Lower lobe of right lung (tissue), 2 donors: ENCODE results near the gene CFAP46. TPM values are rescaled to one million over a fixed set of nuclear protein-coding genes. Genes with fewer than 3 reads are reported as not detected.

Experiments
- ATAC-seq, 2 donors: fragments of 200-7000 bp; cut with Tn5 transposase; one replicate each; pipeline ENCODE4 v1.9.1; 2020 to 2022; ENCODE audit warnings: mild to moderate bottlenecking in 2 of 2, moderate library complexity in 2 of 2
- DNase-seq: peaks from one replicate; pipeline ENCODE4 v3.0.0-alpha.2; 2020
- H3K27ac ChIP-seq: fragments of 200-600 bp; one replicate; pipeline ENCODE4 v1.8.0; 2022
- H3K27me3 ChIP-seq: fragments of 200-600 bp; one replicate; pipeline ENCODE4 v1.8.0; 2022; ENCODE audit warnings: low read depth
- H3K36me3 ChIP-seq: fragments of 200-600 bp; one replicate; pipeline ENCODE4 v1.8.0; 2022; ENCODE audit warnings: mild to moderate bottlenecking
- H3K4me1 ChIP-seq: fragments of 200-600 bp; one replicate; pipeline ENCODE4 v1.8.0; 2022
- H3K4me3 ChIP-seq: fragments of 200-600 bp; one replicate; pipeline ENCODE4 v1.8.0; 2022; ENCODE audit warnings: mild to moderate bottlenecking
- H3K9me3 ChIP-seq: fragments of 200-600 bp; one replicate; pipeline ENCODE4 v1.8.0; 2022
- CTCF ChIP-seq: fragments of 200-600 bp; IDR thresholded peaks from one replicate; pipeline ENCODE4 v1.8.0; 2022; ENCODE audit warnings: antibody characterized with exemption, mild to moderate bottlenecking
- intact Hi-C: fragments of 100-400 bp; cut with DNase I; formaldehyde crosslinking; loops from one replicate; pipeline ENCODE4 v1.11.0; 2022
- total RNA-seq: library from RNA; stranded (reverse); fragmentation: NEBNext Ultra II Directional; extraction: Animal tissue kit (Norgen Biotek cat#: 25700); gene quantifications from one replicate; pipeline ENCODE4 v1.2.1, GENCODE V29; 2021
- donor health status: DM: no; HTN: yes; CAD: no; lungs with severe emphysema.

The CFAP46 gene
- total RNA-seq, 1 donor from 2014 or later = 9.0 TPM

GRCh38 chr10:132939957-132940790, 2.2 kb downstream of the CFAP46 start:
- Histone ChIP-seq H3K36me3 (no peaks in the 10 kb centered on the region), H3K27ac (no peak overlapping the region), H3K27me3 (peaks cover 68% of the 10 kb centered on the region), H3K9me3 (no peaks in the 10 kb centered on the region), H3K4me1 (peaks cover 7% of the 10 kb centered on the region), H3K4me3 (no peak overlapping the region)
- intact Hi-C loops = no loop called here
- peak; percentile 74 for TF ChIP-seq CTCF
- ATAC-seq (peak; percentile 53 to 59), DNase-seq (peak; percentile 70)

- H3K4me3 ChIP-seq = no peak overlapping the region
- peaks cover 7% of the 10 kb centered on the region for H3K4me1 ChIP-seq
- H3K27ac ChIP-seq = no peak overlapping the region
- peaks cover 65% of the 10 kb centered on the region for H3K27me3 ChIP-seq
- no peaks in the 10 kb centered on the region for H3K9me3 ChIP-seq
- no peak for ATAC-seq
- intact Hi-C loops = no loop called here
- no peaks in the 10 kb centered on the region for H3K36me3 ChIP-seq
- peak; percentile 37 for DNase-seq
- no peak for TF ChIP-seq CTCF
Measured at GRCh38 chr10:132939378-132939955, 2.9 kb downstream of the CFAP46 start.

- intact Hi-C loops = no loop called here
- Histone ChIP-seq H3K27me3 (peaks cover 58% of the 10 kb centered on the region), H3K36me3 (no peaks in the 10 kb centered on the region), H3K4me1 (peaks cover 7% of the 10 kb centered on the region), H3K27ac (no peak overlapping the region), H3K4me3 (no peak overlapping the region), H3K9me3 (no peaks in the 10 kb centered on the region)
- peak; percentile 9 for TF ChIP-seq CTCF
- peak; percentile 39 for DNase-seq
- no peak for ATAC-seq
Measured at GRCh38 chr10:132938472-132939339, 3.7 kb downstream of the CFAP46 start.

GRCh38 chr10:132937861-132938260, 4.5 kb downstream of the CFAP46 start:
- no peak for TF ChIP-seq CTCF
- Histone ChIP-seq H3K4me3 (no peak overlapping the region), H3K27me3 (peaks cover 49% of the 10 kb centered on the region), H3K9me3 (no peaks in the 10 kb centered on the region), H3K4me1 (peaks cover 5% of the 10 kb centered on the region), H3K36me3 (no peaks in the 10 kb centered on the region), H3K27ac (no peak overlapping the region)
- intact Hi-C loops = no loop called here
- peak; percentile 42 for DNase-seq
- ATAC-seq = no peak

GRCh38 chr10:132934953-132935352, 7.4 kb downstream of the CFAP46 start:
- no peak for ATAC-seq
- intact Hi-C loops = no loop called here

More at GRCh38 chr10:132934953-132935352, 7.4 kb downstream of the CFAP46 start:
- DNase-seq = no peak
- no peak for TF ChIP-seq CTCF
- Histone ChIP-seq H3K27me3 (peaks cover 22% of the 10 kb centered on the region), H3K27ac (no peak overlapping the region), H3K9me3 (no peaks in the 10 kb centered on the region), H3K4me3 (no peak overlapping the region), H3K4me1 (no peaks in the 10 kb centered on the region), H3K36me3 (no peaks in the 10 kb centered on the region)
